GM18508 (cell line): ENCODE data around the gene SEMA5B.

Source experiments
- ATAC-seq: cut with Tn5 transposase; IDR thresholded peaks from one replicate; pipeline ENCODE4 v1.9.1; 2021; ENCODE audit warnings: moderate number of reproducible peaks; ENCODE audit not compliant: insufficient read depth, unreplicated experiment

Gene SEMA5B

DNA sequence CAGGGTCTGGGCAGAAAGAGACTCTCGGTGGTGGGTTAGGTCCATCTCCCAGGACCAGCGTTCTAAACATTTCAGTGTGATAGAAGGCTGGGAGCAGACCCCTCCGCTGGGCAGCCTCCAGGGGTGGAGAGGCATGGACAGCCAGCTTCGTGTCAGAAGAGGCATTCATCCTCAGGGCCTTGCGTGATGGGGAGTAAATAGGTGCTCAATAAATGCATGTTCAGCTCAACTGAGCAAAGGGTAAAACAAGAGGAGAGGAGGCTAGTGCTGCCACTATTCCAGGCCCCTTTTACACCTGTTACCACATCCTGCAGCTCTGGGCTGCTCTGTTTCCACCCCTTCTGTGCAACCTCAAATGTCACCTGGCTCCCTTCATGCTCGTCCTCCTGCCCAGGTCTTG lies 49.0 kb downstream of the SEMA5B start:
- no peak for ATAC-seq

DNA sequence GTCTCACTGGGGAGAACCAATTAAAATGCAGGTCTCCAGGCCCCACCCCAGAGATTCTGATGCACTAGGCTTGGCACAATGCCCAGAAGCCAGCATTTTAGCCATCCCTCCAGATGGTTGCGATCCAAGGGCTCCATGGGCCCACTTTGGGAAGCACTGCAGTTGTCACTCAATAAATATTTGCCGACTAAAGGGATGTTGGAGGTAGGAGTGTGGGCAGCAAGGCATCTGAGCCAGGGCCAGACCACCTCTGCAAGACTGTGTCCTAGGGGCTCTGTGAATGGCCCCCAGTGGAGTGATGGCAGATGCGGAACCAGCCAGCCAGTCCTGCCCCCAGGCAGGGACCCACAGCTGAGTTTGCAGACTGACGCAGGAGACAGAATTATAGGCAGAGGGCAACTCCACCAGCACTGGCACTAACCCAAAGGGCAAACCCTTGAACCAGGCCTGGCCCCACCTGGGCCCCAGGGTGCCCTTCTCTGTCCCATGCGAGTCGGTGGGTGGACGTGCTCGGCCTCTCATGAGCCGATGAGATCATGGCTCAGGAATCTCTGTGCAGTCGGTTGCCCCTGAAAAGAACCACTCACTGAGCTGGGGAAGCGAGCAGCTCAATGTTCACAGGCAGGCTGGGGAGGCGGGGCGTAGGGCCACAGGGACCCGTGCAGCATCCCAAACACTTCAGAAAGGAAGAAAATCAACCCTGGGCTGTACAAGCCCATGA lies 49.7 kb downstream of the SEMA5B start:
- no peak for ATAC-seq

DNA sequence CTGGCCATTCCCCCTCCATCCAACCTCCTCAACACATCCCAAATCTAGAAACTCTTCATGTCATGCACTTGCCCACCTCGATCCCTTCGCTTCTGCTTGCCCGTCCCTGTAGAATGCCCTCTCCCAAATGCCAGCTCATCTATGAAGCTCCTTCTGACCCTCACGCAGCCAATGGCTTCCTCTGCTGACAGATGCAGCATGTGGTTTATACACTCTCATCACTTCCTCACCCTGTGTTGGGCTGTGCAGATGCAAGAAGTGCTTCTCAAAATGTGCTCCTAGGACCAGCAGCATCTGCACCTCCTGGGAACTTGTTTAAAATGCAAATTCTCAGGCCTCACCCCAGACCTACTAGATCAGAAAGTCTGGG lies 51.7 kb downstream of the SEMA5B start:
- ATAC-seq, result no peak

DNA sequence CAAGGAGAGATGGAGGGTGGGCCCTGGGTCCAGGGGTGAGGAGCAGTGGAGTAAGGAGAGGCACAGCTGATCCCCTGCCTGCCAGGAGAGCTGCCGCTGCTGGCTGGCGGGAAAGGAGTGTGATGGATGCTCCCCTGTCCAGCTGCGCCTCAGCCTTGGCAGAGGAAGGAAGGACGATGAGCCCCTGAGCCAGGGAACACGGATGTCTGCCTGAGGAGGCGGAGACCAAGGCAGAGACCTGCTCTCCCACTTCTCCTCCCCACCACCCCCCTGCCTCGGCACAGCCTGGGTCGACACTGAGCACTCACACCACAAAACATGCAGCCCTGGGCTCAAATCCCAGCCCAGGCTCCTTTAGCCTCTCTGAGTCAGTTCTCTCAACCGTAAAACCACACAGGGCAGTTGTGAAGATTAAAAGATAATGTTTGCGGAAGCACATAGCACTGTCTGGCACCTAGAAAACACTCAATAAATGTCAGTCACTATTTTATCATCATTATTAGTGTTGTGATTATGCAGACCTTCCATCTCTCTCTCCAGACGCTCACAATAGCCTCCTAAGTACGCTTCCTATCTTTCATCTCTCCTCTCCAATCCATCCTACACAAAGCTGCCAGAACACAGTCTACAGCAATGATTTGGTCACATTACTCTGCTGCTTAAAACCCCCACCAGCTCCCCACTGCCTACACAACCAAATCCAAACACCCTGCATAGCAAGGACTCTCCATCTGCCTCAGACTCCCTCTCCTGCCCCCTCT lies 52.2 kb downstream of the SEMA5B start:
- peak; percentile 46 for ATAC-seq

DNA sequence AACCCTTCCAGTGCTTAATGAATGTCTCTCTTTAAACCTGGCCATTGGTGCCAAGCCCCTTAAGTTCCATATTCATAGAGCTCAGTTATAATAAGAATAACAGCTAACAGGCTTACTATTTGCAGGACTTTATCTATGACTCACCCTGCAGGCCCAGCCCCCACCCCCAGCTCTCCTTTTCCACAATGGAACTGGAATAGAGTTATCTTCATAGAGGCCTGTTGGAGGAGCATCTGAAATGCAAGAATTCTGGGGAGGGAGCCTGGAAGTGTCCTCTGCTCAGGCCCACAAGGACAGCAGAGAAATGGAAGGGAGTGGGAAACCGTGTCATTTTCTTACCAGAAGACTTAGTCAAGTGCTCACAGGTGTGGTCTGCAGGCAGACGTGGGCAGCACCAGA lies 52.8 kb downstream of the SEMA5B start:
- peak; percentile 4 for ATAC-seq

DNA sequence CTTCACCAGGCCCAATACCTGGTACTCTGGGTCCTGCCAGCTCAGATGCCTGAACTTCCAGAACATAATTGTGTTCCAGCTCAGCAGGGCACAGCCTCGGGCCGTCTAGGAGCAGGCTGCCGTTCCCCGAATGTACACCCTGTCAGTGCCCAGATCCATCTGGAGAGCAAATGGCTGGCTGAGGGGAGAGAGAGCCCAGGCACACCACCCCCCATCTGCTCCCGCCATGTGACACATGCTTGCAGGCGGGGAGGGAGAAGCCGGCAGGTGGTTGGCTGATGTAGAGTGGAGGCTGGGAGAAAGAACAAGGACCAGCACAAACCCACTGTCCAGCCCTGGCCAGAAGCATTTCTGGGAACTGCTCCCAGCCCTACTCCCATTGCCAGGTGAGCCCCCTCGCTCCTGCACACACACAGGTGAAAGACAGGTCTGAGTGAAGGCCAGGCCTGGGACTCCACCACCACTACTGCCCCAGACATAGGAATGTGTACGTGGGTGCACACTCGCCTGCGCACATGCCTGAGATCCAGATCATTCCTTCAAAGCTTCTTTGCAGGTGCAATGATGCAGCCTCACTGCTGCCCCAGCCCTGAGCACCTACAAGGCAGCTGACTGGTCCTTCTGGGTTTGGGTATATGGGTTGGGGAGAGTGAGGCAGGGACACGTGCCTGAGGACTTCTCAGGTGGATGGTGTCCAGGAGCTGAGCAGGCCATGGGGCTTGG lies 53.5 kb downstream of the SEMA5B start:
- no peak for ATAC-seq

DNA sequence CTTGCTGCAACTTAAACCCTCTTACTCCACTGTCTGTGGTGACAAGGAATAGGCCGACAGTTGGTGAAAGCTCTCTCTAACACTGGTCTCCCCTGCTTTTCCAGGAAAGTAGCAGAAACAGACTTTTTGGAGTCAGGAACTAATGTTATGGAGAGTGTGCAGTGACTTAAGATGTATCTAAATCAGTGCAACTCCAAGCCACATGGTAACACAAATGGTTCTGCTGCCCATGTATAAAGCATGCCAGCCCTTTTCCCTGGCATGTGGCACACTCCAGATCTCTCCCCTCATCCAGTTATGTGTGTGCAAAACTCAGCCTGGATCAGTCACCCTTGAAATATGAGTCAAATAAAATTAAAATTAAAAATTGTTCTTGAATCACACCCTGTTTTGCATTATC lies 55.4 kb downstream of the SEMA5B start:
- ATAC-seq, result no peak

DNA sequence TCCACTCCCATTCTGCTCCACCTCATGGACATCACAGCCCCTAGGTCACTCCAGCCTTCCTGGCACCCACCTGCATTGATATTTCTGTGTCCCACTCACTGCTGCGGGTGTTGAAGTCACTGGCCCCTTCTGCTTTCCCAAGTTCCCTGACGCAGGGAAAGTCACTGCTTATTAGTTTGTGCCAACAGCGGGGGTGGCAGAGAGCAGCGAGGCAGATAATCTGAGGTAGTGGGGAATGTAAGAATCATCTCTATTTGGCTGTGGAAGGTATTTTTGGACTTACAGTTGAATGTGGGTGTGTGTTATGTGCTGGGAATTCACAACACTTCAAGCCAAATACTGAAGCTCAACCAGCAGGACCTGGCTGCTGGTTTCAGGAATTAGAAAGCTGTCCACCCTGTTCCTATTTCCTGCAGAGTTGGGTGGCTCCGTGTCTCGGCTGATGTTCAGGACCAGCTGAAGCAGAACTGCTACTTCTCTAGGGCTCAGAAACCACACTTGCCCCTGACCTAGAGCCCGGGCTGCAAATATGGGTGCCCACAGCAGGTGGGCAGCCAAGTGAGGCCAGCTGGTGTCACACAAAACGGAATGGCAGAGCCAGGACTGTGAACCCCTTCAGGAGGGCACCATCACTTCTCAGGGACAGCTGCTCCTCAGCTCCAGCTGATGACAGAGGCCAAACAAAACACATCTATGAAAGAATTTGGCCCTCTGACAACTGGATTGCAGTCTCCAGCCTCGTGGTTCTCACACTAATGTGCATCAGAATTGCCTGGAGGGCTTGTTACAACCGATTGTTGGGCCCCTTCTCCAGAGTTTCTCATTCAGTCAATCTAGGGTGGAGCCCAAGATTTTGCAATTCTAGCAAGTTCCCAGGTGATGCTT lies 57.7 kb downstream of the SEMA5B start:
- no peak for ATAC-seq

DNA sequence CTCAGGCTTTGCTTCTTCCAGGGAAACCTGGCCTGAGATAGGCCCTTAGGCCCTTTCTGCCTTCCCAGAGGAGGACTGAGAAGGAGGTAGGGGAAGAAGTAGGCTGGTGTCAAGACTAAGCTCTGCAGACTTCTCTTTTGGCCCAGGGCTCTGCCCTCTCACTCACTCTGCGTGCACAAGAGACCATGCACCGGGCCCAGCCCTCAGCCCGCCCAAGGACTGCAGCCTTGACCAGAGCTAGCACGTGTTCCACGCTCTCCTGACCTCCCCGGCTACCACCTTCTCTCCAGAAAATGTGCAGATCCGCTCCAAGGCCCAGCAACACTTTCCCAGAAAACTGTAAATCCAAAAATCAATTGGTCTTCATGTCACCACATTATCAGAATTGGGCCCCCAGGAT lies 59.8 kb downstream of the SEMA5B start:
- ATAC-seq, result no peak

DNA sequence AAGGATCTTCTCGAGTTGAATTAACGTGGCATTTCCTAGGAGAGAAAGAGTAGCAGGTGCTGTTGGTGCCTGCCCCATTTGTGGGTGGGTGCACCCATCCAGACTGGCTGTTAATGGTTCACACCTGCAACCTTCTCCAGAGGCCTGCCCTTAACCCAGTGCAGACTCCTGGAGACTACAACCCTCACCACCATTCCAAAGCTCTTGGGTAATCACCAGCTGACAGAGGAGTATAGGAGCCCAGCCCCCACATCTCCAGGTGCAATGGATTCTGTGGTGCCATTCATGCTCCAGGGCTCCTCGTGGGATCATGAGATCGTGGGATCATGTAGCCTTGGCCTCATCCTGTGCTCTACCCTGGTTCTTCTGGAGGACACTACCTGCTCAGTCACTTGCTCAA lies 60.2 kb downstream of the SEMA5B start:
- no peak for ATAC-seq

DNA sequence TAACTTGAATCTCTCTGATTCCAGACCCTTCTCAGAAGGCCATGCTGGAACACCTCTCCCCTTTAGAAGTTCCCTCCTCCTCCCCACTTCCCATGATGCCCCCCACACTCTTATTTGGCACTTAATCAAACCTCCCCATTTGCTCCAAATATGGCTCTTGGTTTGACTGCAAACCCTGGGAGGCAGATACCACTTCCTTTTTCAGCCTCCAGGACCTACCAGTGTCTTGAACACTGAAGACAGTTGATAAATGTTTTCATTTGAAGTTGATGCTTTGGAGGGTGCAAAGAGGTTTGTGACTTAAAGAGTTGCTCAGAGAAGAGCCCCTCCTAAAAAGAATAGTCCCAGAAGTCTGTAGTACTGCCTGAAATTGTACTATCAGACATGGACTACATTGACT lies 61.5 kb downstream of the SEMA5B start:
- no peak for ATAC-seq

DNA sequence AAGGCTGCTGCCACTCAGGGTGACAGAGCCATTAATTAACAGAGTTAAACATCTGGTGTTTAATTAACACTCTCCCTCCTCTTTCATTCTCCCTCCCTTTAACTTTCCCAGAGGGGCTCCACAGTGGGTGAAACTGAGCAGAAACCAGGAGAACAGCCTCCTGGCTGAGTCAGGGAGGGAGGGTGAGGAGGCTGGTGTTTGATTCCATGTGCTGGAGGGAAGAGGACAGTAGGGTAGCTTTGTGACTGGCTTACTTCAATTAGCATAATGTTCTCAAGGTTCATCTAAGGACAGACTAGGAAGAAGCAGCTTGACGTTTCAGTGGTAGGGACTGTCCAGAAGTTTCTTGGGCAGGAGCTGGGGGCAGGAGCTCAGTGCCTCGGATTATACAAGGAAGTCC lies 62.8 kb downstream of the SEMA5B start:
- no peak for ATAC-seq

DNA sequence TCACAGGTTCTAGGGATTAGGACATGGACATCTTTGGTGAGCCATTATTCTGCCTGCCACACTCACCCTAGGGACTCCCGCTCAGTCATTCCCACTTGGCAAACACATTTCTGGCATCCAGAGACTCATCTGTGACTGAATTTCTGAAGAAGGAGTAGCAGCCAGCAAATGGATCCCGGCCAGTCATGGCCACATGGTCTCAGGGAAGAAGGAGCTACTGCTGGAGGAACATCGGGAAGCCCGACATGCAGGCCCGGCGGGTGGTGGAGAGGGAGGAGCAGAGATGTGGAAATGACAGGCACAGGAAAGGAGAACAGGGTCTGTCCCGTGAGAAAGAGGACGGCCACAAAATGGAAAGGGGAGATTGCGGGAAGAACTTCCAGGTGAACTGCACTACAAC lies 65.4 kb downstream of the SEMA5B start:
- ATAC-seq, result no peak

DNA sequence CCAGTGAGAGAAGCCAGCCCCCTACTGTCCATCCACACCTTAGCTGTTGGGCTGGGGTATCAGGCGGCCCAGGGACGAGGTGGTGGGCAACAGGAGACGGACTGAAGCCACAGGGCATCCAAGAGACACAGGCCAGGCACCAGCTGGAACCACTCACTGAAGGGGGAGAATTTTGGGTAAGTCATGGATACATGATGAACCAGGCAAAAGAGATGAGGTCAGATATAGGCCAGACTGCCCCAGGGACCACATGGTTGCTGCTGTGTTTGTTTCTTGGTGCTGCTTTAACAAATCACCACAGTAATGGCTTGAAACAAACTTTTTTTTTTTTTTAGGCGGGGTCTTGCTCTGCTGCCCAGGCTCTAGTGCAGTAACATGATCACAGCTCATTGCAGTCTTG lies 66.4 kb downstream of the SEMA5B start:
- no peak for ATAC-seq

DNA sequence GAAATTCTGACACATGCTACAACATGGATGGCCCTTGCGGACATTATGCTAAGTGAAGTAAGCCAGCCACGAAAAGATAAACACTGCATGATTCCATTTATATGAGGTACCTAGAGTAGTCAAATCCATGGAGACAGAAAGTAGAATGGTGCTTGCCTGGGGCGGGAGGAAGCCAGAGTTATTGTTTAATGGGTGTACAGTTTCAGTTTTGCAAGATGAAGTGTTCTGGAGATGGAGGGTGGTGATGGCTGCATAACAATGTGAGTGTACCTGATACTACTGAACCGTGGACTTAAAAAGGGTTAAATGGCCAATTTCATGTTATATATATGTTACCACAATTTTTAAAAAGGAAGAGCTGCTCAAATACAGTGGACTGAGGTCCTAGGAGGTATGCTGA lies 66.9 kb downstream of the SEMA5B start:
- no peak for ATAC-seq

DNA sequence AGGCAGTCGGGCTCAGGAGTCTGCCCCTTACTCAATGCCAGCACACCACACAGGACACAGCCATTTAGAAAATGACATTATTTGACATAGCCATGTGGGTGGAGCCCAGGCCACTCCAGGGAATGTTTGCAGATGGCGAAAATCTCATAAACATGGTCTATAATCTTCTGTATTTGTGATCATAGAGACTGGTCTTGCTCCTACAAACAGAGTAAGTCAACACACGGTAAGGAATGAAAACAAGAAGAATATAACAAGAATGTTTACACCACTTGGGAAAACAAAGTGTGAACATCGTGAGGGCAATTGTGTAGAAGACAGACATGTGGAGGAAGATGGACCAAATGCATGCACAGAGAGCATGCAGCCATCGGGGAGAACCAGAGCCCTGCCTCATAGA lies 68.2 kb downstream of the SEMA5B start:
- no peak for ATAC-seq

DNA sequence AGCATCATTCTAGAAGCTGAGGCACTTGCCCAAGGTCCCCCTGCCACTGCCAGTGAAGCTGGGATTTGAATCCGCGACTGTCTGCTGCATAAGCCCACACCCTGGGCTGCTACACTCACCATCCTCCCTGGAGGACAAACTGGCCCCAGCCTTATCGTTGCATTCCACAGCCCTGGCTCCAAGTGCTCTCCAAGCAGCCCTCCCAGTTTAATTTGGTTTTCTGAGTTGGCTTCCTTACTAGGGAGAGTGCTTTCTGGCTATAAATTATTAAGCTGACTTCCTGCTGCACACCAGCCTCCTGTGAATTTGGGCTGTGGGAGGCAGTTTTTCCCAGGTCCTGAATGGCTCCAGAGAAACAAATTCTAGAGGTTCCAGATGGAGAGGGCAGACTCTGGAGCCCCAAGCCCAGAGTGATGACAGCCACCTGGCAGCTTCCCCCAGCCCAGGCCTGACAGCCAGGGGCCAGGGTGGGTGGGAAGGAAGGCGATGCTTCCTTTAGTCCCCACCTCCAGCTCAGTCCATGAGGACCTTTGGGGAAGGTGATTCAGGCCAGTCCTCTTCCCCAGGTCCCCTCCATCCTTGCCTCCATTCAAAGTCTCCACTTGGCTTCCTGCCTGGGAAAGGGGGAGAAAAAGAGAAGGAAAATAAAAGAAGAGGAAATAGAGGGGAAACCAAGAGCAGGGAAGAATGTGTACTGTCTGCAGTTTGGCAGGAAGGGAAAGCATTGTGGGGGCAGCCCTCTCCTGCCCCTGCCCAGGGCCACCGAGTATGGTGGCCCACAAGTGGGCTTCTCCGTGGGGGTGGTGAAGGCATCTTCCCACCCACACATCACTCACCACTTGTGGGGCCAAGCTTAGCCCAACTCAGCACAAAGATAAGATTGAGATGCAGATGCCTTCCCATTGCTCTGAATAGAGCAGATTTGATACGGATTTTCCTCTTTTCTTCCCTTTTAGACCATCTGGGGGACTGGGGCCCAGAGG lies 69.6 kb downstream of the SEMA5B start:
- ATAC-seq, result no peak

DNA sequence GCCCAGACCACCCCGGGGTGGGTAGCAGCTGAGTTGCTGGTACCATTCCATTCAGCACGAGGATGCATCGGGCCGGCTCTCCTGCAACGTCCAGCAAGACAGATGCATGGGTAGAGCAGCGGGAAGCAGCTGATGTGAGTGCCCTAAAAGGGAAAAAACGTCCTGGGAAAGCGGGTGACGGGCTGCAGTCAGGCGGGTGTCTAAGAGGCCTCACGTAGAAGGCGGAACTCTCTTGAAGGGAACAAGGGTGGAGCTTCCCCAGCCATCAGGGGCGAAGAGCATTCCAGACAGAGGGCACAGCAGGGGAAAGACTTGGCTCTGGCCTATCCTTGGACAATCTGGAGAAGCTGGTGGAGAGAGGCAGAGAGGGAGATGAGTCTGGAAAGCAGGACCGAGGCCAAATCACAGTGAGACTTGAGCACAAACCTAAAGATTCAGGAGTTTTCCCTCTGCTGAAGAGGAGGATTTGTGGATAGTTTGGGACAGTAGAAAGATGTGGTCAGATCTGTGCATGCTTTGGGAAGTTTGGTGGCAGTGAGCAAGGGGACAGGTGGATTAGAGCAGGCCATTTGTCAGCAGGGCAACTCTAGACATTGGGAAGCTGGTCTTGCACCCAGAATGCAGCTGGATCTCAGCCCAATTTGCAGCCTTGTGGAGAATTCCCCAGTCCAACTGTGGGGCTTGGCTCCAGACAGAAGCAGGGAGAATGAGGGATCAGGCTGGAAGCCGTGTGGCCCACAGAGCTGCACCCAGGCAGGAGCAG lies 70.7 kb downstream of the SEMA5B start:
- ATAC-seq, result no peak
